Stomach (tissue), 9 donors: ENCODE measurements around the gene NLGN1. TPM values are rescaled to one million over a fixed set of nuclear protein-coding genes. Genes with fewer than 3 reads are reported as not detected.

Experiments
- DNase-seq, 2 donors: peaks; one replicate each; pipeline versions ENCODE4 v3.0.0 to v3.0.0-alpha.2; 2013 to 2019
- H3K27ac ChIP-seq, 5 donors: fragments of 200-600 bp in 4 of 5; sonication (generic) in 4 of 5; one replicate each; pipeline ENCODE4 v1.5.1; 2013 to 2019; ENCODE audit warnings: mild to moderate bottlenecking in 1 of 5, moderate library complexity in 1 of 5
- H3K27me3 ChIP-seq, 3 donors: fragments of 200-600 bp; sonication (generic); one replicate each; pipeline ENCODE4 v1.5.1; 2017 to 2019; ENCODE audit warnings: mixed run types in 1 of 3
- H3K36me3 ChIP-seq, 4 donors: fragments of 200-600 bp; sonication (generic); 1 replicate in 3 of 4; 2 replicates in 1 of 4; pipeline ENCODE4 v1.5.1; 2016 to 2019
- H3K4me1 ChIP-seq, 4 donors: fragments of 200-600 bp; sonication (generic); one replicate each; pipeline ENCODE4 v1.5.1; 2016 to 2019
- H3K4me3 ChIP-seq, 4 donors: fragments of 200-600 bp; sonication (generic) in 3 of 4; one replicate each; pipeline ENCODE4 v1.5.1; 2016 to 2019; ENCODE audit warnings: mild to moderate bottlenecking in 1 of 4
- H3K9me3 ChIP-seq, 4 donors: fragments of 200-600 bp; sonication (generic); one replicate each; pipeline ENCODE4 v1.5.1; 2016 to 2019
- CTCF ChIP-seq, 7 experiments: fragments of 450-650 bp in 4 of 7; fragments of 200-600 bp in 3 of 7; sonication (generic) in 3 of 7; IDR thresholded peaks; one replicate each; pipeline ENCODE4 v1.5.1; 2016 to 2019; ENCODE audit warnings: antibody characterized with exemption in 7 of 7, control low read depth in 2 of 7, mild to moderate bottlenecking in 1 of 7
- EP300 ChIP-seq: sonication (generic); formaldehyde crosslinking; IDR thresholded peaks from one replicate; pipeline ENCODE4 v1.6.1; 2017; ENCODE audit warnings: antibody characterized with exemption
- POLR2A ChIP-seq, 4 donors: fragments of 450-650 bp; IDR thresholded peaks; one replicate each; pipeline ENCODE4 v1.6.1; 2016; ENCODE audit warnings: antibody characterized with exemption in 4 of 4, control low read depth in 2 of 4, mild to moderate bottlenecking in 1 of 4, moderate library complexity in 1 of 4
- POLR2AphosphoS5 ChIP-seq, 3 donors: sonication (generic); formaldehyde crosslinking; IDR thresholded peaks; one replicate each; pipeline ENCODE4 v1.6.1; 2016; ENCODE audit warnings: antibody characterized with exemption in 3 of 3
- WGBS, 5 donors: extraction: QIAGEN DNeasy Blood & Tissue Kit in 3 of 5; methylation state at CpG; one replicate each; pipeline versions ENCODE4 v1.1.5 to v1.1.7; 2013 to 2018; 5-methylcytosine and 5-hydroxymethylcytosine counted together
- intact Hi-C: fragments of 100-400 bp; cut with DNase I; formaldehyde crosslinking; loops from one replicate; pipeline ENCODE4 v1.15.1; 2023; ENCODE audit warnings: low total_unique reads
- polyA plus RNA-seq, 3 donors: library from polyadenylated mRNA; stranded (reverse); fragments of 200-250 nt; gene quantifications; one replicate each; pipeline ENCODE4 v1.2.3, GENCODE V29; 2013
- small RNA-seq, 4 donors: library from RNA; depleted of rRNA; stranded (forward); fragments of <200 nt; gene quantifications; one replicate each; pipeline ENCODE3, GENCODE V24; 2016
- total RNA-seq, 5 donors: library from RNA; depleted of rRNA; stranded (reverse); fragments of >200 nt; gene quantifications; one replicate each; pipeline versions ENCODE4 v1.1.0 to v1.2.3, GENCODE V29; 2014 to 2016
- donor health status: healthy with polysubstance abuse.
- donor health status: Bipolar disorder and iron deficiency.
- donor health status: healthy.

Gene NLGN1
- total and polyA plus RNA-seq, 8 donors, result 0.15 to 45.2 (median 4.8) TPM; not detected in 1

- Histone ChIP-seq H3K9me3 (no peaks in the 10 kb centered on the region), H3K4me3 (no peak overlapping the region), H3K36me3 (no peaks in the 10 kb centered on the region), H3K27ac (no peak overlapping the region), H3K4me1 (peaks cover 0 to 3% (median 0%) of the 10 kb centered on the region in 4 donors), H3K27me3 (no peaks in the 10 kb centered on the region)
- no peak for TF ChIP-seq EP300
- TF ChIP-seq POLR2AphosphoS5 (IDR thresholded peaks at IDR 0.05), result no peak
- no peak for TF ChIP-seq POLR2A (IDR thresholded peaks at IDR 0.05)
- no peak for TF ChIP-seq CTCF (IDR thresholded peaks at IDR 0.05)
- no peak for DNase-seq
- intact Hi-C loops, result no loop called here
- 58 to 73% (median 68%) methylated on average over 2 of the region's 2 CpGs for WGBS, 5 donors
Measured at GRCh38 chr3:174333640-174334039, 936.1 kb downstream of the NLGN1 start.

- Histone ChIP-seq H3K36me3 (no peaks in the 10 kb centered on the region), H3K9me3 (no peaks in the 10 kb centered on the region), H3K27me3 (no peaks in the 10 kb centered on the region), H3K4me1 (peaks cover 0 to 3% (median 0%) of the 10 kb centered on the region in 4 donors), H3K27ac (no peak overlapping the region), H3K4me3 (no peak overlapping the region)
- DNase-seq, result no peak
- no peak for TF ChIP-seq EP300
- no peak for TF ChIP-seq POLR2A (IDR thresholded peaks at IDR 0.05)
- TF ChIP-seq POLR2AphosphoS5 (IDR thresholded peaks at IDR 0.05), result no peak
- no peak for TF ChIP-seq CTCF (IDR thresholded peaks at IDR 0.05)
- WGBS, 5 donors, result 79 to 92% (median 88%) methylated on average over 3 of the region's 3 CpGs
- intact Hi-C loops, result no loop called here
Measured at GRCh38 chr3:174334111-174334510, 936.6 kb downstream of the NLGN1 start.

- no peak for DNase-seq
- TF ChIP-seq POLR2A (IDR thresholded peaks at IDR 0.05) (no peak), POLR2AphosphoS5 (IDR thresholded peaks at IDR 0.05) (no peak), EP300 (no peak), CTCF (IDR thresholded peaks at IDR 0.05) (no peak)
- no peaks in the 10 kb centered on the region for H3K36me3 ChIP-seq
- peaks cover 0 to 1% (median 0%) of the 10 kb centered on the region in 4 donors for H3K4me1 ChIP-seq
- no peaks in the 10 kb centered on the region for H3K27me3 ChIP-seq
- no peaks in the 10 kb centered on the region for H3K9me3 ChIP-seq
- intact Hi-C loops, result no loop called here
- no peak overlapping the region for H3K4me3 ChIP-seq
- WGBS, 5 donors, result 87 to 100% (median 98%) methylated on average over 1 of the region's 1 CpG
- H3K27ac ChIP-seq, result no peak overlapping the region
Measured at GRCh38 chr3:174335324-174335723, 937.8 kb downstream of the NLGN1 start.

GRCh38 chr3:174335910-174336309, 938.4 kb downstream of the NLGN1 start:
- Histone ChIP-seq H3K27ac (no peak overlapping the region), H3K4me1 (no peaks in the 10 kb centered on the region), H3K9me3 (no peaks in the 10 kb centered on the region), H3K36me3 (no peaks in the 10 kb centered on the region), H3K4me3 (no peak overlapping the region), H3K27me3 (no peaks in the 10 kb centered on the region)
- DNase-seq, result no peak
- intact Hi-C loops, result no loop called here
- TF ChIP-seq POLR2A (IDR thresholded peaks at IDR 0.05), result no peak
- no peak for TF ChIP-seq POLR2AphosphoS5 (IDR thresholded peaks at IDR 0.05)
- no peak for TF ChIP-seq CTCF (IDR thresholded peaks at IDR 0.05)
- no peak for TF ChIP-seq EP300

Small RNA genes within 50 kb of the gene (small RNA-seq; reads per million reads assigned to genes)
- 0 reads per million in 4 donors for gene RN7SKP234
